Mucosa of rectum (tissue), 2 donors: ENCODE results near the gene WNT1.
A peak's percentile ranks its signal among the peaks of the same experiment; 100 is the strongest.

Experiments
- H3K27ac ChIP-seq, 2 donors: one replicate each; pipeline ENCODE4 v1.7.0; 2013; ENCODE audit warnings: inconsistent platforms in 2 of 2, low read depth in 2 of 2, low read length in 2 of 2
- H3K27me3 ChIP-seq, 2 donors: one replicate each; pipeline ENCODE4 v1.7.0; 2013; ENCODE audit warnings: low read length in 2 of 2; ENCODE audit not compliant: control insufficient read depth in 2 of 2, insufficient read depth in 2 of 2
- H3K36me3 ChIP-seq, 2 donors: one replicate each; pipeline ENCODE4 v1.7.0; 2013; ENCODE audit warnings: low read length in 2 of 2; ENCODE audit not compliant: control insufficient read depth in 2 of 2, insufficient read depth in 2 of 2
- H3K4me1 ChIP-seq, 2 donors: one replicate each; pipeline ENCODE4 v1.7.0; 2013; ENCODE audit warnings: low read length in 2 of 2, mild to moderate bottlenecking in 1 of 2; ENCODE audit not compliant: control insufficient read depth in 2 of 2, insufficient read depth in 2 of 2
- H3K4me3 ChIP-seq, 2 donors: one replicate each; pipeline ENCODE4 v1.7.0; 2013; ENCODE audit warnings: low read length in 2 of 2
- H3K9ac ChIP-seq, 2 donors: one replicate each; pipeline ENCODE4 v1.7.0; 2013; ENCODE audit warnings: low read length in 2 of 2, low read depth in 1 of 2, mild to moderate bottlenecking in 1 of 2
- H3K9me3 ChIP-seq, 2 donors: one replicate each; pipeline ENCODE4 v1.7.0; 2013; ENCODE audit warnings: low read length in 2 of 2; ENCODE audit not compliant: control insufficient read depth in 2 of 2
- donor health status: healthy.
- donor health status: Normal muscosa, but diverticular disease.

Gene WNT1

DNA sequence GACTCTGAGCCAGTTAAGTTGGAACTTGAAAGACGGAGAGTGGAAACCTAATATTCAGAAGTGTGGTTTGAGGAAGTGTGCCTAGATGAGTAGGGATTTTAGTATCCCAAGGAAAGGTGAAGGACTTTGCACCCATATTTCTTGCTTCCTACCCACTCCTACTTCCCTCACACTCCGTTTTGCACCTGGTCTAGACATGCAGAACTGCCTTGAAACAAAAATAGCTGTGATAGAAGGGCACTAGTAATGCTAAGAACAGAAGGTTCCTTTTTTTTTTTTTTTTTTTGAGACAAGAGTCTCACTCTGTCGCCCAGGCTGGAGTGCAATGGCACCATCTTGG lies 20.1 kb upstream of the WNT1 start:
- Histone ChIP-seq H3K27me3 (no peaks in the 10 kb centered on the region), H3K36me3 (peaks cover 2 to 3% of the 10 kb centered on the region in 2 donors), H3K4me1 (peaks cover 4 to 15% of the 10 kb centered on the region in 2 donors), H3K4me3 (peak overlapping the region; percentile 92 to 98), H3K9me3 (no peaks in the 10 kb centered on the region), H3K9ac (peak overlapping the region in 1 of 2 donors; percentile 61), H3K27ac (peak overlapping the region; percentile 83 to 89)

DNA sequence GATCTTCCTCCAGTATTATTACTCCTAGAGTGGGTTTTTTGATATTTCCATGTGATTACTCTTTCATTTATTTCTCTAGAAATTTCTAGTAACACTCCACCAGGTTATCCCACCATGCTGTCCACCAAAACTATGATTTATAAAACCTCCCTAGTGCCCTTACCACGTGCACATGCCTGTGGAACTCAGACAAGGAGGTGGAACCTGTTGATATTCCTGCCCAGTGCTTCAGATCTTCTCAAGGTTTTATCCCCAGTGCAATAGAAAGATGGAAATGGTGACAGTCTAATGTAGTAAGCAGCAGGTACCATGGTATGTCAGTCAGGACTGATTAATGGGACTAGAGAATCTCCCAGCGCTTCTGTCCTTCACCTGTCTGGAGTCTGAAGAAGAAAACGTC lies 17.3 kb upstream of the WNT1 start:
- Histone ChIP-seq H3K4me1 (peaks cover 4 to 11% of the 10 kb centered on the region in 2 donors), H3K36me3 (no peaks in the 10 kb centered on the region), H3K9ac (no peak overlapping the region), H3K27me3 (no peaks in the 10 kb centered on the region), H3K4me3 (no peak overlapping the region), H3K9me3 (no peaks in the 10 kb centered on the region), H3K27ac (no peak overlapping the region)

DNA sequence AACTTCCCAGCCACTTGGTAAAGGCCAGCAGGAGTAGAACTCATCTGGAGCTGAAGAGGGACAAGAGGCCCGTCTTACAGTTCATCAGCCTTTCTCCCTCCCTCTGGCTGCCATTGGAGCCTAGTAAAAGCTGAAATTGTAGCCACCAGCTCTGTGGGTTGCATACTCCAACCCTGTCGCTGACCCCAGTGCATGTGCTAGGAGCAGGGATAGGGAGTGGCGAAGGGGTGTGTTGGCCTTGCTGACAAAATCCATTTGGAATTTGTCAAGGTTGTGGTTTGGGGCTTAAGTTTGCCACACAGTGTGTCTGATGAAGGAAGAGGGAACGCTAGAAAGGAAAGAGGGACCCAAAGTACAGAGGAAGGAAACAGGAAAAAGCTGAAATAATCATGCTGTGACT lies 16.8 kb upstream of the WNT1 start:
- Histone ChIP-seq H3K4me3 (no peak overlapping the region), H3K27ac (no peak overlapping the region), H3K4me1 (peaks cover 4 to 7% of the 10 kb centered on the region in 2 donors), H3K9me3 (no peaks in the 10 kb centered on the region), H3K9ac (no peak overlapping the region), H3K27me3 (no peaks in the 10 kb centered on the region), H3K36me3 (no peaks in the 10 kb centered on the region)

DNA sequence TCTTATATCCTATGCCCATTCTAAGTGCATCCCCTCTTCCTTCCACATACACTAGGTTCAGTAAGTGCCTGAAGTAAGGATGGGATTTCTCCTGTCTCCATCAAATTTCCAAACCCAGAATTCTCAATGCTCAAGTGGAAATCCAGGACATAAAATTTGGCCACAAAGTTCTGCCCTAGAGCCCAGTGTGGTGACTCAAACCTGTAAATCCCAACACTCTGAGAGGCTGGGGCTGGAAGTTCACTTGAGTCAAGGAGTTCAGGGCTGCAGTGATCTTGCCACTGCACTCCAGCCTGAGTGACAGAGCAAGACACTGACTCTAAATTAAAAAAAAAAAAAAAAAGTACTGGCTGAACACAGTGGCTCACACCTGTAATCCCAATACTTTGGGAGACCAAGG lies 16.3 kb upstream of the WNT1 start:
- H3K27me3 ChIP-seq, result no peaks in the 10 kb centered on the region
- peaks cover 4 to 7% of the 10 kb centered on the region in 2 donors for H3K4me1 ChIP-seq
- H3K9ac ChIP-seq, result no peak overlapping the region
- H3K27ac ChIP-seq, result no peak overlapping the region
- no peak overlapping the region for H3K4me3 ChIP-seq
- no peaks in the 10 kb centered on the region for H3K36me3 ChIP-seq
- no peaks in the 10 kb centered on the region for H3K9me3 ChIP-seq

DNA sequence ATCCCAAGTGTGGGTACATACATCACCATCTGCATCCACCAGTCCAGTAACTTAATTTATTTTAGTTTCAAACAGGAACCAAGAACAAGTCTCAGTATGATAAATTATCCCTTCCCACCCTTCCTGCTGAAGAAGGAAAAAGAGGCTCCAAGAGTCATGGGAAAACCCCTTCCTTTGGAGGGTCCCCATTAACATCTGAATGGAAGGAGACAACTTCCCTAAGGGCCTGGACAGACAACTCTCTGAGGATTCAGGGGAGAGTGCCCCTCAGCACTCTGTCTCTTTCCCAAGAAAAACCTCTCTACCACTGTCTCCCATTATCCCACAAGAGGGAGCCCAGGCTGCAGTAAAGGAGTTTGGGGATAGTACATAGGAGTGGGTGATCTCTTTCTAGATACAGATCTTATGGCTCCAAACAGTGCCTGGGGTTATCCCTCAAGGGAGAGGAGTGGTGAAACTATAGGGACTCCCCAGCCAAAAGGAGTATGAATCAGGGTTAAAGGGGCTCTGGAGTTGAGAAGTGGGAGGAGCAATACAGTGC lies 12.8 kb upstream of the WNT1 start:
- Histone ChIP-seq H3K27ac (no peak overlapping the region), H3K4me1 (peaks cover 12% of the 10 kb centered on the region in 2 donors), H3K4me3 (no peak overlapping the region), H3K36me3 (no peaks in the 10 kb centered on the region), H3K9me3 (no peaks in the 10 kb centered on the region), H3K27me3 (peaks cover 7% of the 10 kb centered on the region in 2 donors), H3K9ac (no peak overlapping the region)

DNA sequence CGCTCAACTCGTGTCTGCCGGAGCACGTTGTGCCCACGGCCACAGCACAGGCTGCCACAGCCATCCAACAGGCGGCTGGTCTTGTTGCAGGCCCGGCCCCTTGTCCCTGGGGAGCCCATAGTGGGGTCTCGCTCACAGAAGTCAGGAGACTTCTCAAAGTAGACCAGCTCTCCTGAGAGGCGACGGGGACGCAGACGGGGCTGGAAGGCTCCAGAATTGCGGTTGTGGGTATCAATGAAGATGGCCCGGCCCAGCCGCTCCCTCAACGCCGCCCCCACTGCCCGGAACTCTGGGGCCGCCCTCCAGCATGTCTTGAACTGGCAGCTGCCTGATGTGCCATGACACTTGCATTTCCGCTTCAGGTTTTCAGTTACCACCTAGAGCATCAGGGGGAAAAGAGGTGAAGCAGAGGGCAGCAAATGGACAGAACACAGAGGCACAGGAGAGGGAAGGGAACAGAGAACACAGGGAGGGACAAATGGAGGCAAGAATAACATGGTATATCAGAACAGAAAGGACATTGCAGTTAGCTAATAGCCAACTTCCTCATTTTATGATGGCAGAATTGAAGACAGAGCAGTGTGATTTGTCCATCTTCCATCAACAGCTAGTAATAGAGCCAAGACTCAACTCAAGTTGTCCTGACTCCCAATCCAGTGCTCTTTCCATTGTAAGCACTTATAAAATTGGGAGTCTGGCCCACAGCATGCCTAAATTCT lies 11.8 kb upstream of the WNT1 start:
- no peaks in the 10 kb centered on the region for H3K36me3 ChIP-seq
- no peak overlapping the region for H3K27ac ChIP-seq
- H3K9me3 ChIP-seq, result no peaks in the 10 kb centered on the region
- no peak overlapping the region for H3K9ac ChIP-seq
- H3K27me3 ChIP-seq, result peaks cover 15 to 17% of the 10 kb centered on the region in 2 donors
- H3K4me1 ChIP-seq, result peaks cover 19 to 21% of the 10 kb centered on the region in 2 donors
- H3K4me3 ChIP-seq, result no peak overlapping the region

DNA sequence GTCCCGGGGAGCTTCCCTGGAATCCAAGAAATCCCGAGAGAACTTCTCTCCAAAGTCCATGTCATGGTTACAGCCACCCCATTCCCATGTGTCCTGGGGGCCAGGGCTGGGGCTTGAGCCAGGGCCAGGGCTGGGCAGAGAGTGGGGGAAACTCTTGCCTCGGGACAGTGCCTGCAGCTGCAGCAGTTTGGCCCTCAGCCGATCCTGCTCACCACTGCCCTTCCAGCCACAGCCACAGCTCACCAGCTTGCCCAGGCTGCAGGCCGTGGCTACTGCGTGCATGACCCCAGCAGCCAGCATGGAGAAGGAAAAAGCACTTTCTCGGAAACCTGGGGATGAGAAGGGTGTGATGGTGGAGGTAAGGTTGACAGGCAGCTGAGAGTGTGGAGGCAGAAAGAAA lies 10.1 kb upstream of the WNT1 start:
- Histone ChIP-seq H3K36me3 (no peaks in the 10 kb centered on the region), H3K9ac (no peak overlapping the region), H3K9me3 (no peaks in the 10 kb centered on the region), H3K27me3 (peaks cover 25 to 33% of the 10 kb centered on the region in 2 donors), H3K4me1 (peaks cover 21 to 25% of the 10 kb centered on the region in 2 donors), H3K27ac (no peak overlapping the region), H3K4me3 (no peak overlapping the region)

DNA sequence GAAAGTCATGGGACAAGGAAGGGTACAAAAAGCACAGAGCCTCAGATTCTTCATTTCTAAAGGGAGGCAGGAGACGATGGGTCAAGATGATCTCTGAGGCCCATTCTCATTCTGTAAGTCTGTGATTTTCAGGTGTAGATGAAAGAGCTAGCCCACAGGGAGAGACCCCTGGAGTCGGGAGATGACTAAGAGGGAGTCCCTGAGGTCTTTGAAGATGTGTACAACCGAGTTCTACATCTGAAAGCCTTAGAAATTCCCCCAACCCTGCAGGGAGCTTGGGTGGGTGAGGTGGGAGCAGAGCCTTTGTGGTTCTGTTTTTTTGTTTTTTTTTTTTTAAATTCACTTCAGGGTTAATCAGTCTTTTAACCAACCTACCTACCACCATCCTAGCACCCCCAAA lies 9.7 kb upstream of the WNT1 start:
- no peaks in the 10 kb centered on the region for H3K36me3 ChIP-seq
- no peaks in the 10 kb centered on the region for H3K9me3 ChIP-seq
- peaks cover 21 to 25% of the 10 kb centered on the region in 2 donors for H3K4me1 ChIP-seq
- H3K9ac ChIP-seq, result no peak overlapping the region
- no peak overlapping the region for H3K4me3 ChIP-seq
- H3K27me3 ChIP-seq, result peaks cover 30 to 38% of the 10 kb centered on the region in 2 donors
- no peak overlapping the region for H3K27ac ChIP-seq

DNA sequence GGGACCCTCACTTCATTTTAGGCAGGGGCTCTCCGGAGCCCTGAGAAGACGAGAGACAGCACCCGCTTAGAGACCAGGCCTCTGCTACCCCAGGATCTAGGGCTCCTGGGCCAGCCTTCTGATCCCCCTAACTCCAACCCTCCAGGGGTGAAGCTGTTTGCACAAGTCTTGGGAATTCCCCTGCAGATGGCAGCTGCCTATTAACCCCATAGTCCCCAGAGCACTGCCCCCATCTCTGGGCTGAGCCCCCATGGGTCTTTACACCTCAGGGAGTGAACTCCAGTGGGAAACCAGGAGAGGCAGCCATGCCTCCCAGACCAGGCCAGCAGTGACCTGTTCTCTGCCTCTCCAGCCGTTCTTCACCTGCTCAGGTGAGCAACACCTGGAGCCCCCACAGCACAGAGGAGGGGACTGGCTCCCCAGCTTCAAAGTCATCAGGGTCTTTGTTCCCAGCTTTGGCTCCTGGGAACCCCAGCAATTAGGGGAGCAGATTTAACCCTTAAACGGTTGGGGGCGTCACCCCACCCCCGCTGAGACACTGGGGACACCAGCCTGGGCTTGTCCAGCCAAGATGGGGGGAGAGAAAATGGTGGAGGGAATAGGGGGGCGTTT lies 8.9 kb upstream of the WNT1 start:
- no peak overlapping the region for H3K9ac ChIP-seq
- H3K9me3 ChIP-seq, result no peaks in the 10 kb centered on the region
- H3K27ac ChIP-seq, result no peak overlapping the region
- H3K4me3 ChIP-seq, result no peak overlapping the region
- peaks cover 37 to 46% of the 10 kb centered on the region in 2 donors for H3K27me3 ChIP-seq
- H3K36me3 ChIP-seq, result no peaks in the 10 kb centered on the region
- H3K4me1 ChIP-seq, result peaks cover 21 to 25% of the 10 kb centered on the region in 2 donors

DNA sequence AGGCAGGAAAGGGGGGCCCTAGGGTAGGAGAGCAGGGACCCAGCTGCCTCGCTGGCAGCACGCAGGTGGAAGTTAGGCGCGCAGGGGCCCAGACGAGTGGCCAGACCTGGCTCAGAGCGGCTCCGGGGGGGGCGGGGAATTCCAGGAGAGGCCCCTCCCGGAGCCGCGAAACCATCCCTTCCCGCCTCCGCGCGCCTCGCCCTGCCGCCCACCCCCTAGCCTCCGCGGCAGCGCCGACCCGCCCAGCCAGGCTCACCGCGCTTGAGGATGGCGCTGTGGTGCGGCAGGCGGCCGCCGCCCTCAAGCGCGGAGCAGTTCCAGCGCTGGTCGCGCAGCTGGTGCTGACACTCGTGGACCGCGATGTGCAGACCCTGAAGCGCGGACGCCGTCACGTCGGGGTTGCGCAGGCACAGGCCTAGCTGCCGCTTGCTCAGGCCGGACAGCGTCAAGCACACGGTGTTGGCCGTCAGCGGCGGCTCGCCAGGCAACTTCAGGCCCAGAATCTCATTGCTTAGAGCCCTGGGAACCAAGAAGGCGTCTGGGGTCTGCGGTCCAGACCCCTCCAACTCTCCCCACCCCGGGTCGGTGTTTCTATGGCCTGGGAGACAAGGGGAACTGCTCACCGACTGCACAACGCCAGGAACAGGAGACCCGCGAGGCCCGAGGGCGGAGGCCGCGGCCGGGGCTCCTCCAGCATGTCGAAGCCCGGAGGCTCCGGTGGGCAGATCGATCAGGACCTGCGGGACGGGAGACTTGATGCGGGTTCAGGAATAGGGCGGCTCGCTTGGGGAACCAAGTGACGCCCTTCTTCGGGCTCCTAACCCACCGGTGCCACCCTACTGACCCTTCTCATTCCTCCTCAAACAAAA lies 8.1 kb upstream of the WNT1 start:
- Histone ChIP-seq H3K36me3 (no peaks in the 10 kb centered on the region), H3K4me3 (no peak overlapping the region), H3K9ac (no peak overlapping the region), H3K27ac (no peak overlapping the region), H3K4me1 (peaks cover 21 to 25% of the 10 kb centered on the region in 2 donors), H3K27me3 (peaks cover 40 to 48% of the 10 kb centered on the region in 2 donors), H3K9me3 (no peaks in the 10 kb centered on the region)
